ENCODE measurements around the gene EGLN3.

GRCh38 chr14:33909380-33910084 is 41.3 kb downstream of the EGLN3 start:
- TF ChIP-seq POLR2A (IDR thresholded peaks at IDR 0.05; ENCODE audit: low read depth, low read length): no peak
- no peak for TF ChIP-seq TAF1 (IDR thresholded peaks at IDR 0.05; ENCODE audit: borderline replicate concordance, low read depth, low read length)
- no peak for TF ChIP-seq POLR2AphosphoS5 (IDR thresholded peaks at IDR 0.05; ENCODE audit: low read depth, low read length)

Data from GM12892 (cell line).